ENCODE measurements around the gene MROH7.
A peak's percentile ranks its signal among the peaks of the same experiment; 100 is the strongest.
"Not testable (repeated sequence)": the region's sequence is repeated elsewhere in the genome, so short reads cannot be mapped to it uniquely, and the experiment has no call there.

The MROH7 gene

DNA sequence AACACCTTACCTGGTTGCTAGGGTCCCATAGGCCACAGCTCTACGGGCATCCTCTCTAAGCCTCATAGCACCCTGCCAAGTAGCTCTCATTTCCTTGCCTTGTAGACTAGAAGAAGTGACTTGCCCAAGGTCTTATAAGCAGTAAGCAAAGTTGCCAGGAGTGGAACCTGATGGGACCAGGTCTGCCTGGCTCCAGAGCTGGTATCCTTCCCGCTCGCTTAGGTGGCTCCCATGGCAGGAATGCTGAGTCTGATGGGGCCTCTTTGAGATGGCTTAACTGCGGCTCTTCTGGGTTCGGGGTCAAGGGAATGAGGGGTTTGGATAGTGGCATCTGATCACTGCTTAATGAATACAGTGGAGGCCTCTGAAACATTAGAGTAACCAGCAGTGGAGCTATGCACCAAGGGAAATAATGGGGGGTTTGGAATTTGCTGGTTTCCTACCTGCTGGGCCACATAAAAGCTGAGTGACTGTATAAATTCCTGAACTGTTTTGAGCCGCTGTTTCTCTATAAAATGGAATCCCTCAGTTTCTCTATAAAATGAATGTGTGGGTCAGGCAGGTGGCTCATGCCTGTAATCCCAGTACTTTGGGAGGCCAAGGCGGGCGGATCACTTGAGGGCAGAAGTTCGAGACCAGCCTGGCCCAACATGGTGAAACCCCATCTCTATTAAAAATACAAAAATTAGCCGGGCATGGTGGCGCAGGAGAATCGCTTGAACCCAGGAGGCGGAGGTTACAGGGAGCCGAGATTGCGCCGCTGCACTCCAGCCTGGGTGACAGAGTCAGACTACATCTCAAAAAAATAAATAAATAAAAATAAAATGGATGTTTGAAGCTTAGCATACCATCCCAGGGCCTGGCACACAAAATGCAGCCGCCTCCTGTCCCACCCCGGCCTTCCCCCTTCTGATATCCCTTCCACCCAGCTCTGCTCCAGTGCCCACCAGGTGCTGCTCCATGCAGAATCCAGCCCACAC is 30.7 kb upstream of the MROH7 start:
- DNase-seq: no peak

DNA sequence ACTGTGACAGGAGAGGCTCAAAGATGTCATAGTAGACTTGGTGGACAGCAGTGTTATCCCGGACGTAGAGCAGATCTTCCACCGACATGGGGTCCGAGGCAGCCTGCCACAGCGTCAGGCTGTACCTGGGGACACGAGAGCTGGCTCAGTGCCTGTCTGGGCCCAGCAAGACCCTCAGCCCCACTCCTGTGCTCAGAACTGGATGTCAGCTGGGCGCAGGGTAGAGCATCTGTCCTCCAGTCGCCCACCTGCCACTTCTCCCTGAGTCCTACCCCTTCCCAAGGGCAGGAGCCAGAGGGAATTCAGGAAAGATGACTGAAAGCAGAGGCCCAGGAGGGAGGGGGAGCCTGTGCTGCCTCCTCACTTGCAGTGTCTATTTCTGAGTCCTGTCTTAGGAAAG is 30.0 kb upstream of the MROH7 start:
- DNase-seq: no peak

DNA sequence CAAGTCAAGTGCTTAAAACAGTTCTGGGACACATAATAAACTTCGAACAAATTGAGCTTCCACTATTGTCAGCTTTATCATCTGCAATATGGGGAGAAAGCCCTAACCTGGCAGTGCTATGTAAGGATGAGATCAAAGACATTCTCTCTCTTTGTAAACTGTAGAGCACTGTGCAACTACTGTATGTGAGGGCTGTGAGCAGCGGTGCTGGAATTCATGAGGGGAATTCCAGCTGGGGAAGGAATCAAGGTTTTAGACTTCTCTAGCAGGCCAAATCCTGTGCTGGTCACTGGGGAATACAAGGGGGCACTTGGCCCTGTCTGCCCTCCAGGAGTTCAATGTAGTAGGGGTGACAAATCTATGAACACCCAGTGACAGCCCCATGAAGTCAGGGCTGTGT is 27.6 kb upstream of the MROH7 start:
- DNase-seq: no peak

DNA sequence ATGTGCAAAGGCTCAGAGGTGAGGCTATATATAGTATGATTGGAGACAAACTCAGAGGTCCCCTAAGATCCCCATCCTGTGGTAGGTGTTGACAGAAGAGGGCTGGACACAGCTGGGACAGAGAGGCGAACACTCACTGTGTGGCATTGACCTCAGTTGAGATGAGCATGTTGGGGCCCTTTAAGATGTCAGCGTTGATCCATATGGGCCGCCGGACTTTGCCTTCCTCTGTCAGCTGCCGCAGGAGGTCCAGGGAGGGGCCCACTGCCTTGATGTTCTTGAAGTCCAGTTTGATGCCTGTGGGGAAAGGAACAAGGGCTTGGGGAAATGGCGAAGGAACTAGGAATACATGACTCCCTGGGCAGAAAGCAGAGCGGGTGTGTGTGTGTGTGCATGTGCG is 27.0 kb upstream of the MROH7 start:
- no peak for DNase-seq

DNA sequence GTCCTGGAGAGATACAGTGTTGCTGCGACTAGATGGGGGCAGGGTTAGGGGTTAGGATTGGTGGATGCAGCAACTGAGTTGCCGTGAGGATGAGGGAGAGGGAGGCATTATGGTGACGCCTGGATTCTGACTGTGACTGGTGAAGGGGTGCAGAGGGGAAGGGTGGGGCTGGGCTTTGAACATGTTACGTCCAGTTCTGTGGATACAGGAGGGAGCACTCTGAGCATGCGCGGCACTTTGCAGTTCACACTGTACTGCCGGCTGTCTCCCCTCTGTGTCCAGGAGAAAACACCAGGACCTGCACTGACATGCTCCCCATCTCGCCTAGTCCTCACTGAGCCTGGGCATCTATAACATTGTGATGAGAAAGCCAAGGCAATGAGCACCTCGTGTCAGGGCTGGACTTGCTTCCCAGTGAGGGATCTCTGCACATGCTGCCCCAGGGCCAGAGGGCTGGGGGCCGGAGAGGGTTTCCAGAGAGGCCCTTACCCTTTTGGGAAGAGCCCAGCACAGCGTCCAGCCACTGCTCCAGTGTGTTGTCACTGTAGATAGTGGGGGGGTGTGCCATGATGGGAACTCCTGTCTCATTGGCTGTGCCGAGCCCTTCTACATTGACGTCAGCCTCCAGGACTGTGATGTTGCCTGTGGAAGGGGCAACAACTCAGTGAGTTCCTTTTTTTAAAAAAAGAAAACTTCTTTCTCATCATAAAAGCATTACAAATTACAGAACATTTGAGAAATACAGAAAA is 25.9 kb upstream of the MROH7 start:
- no peak for DNase-seq

DNA sequence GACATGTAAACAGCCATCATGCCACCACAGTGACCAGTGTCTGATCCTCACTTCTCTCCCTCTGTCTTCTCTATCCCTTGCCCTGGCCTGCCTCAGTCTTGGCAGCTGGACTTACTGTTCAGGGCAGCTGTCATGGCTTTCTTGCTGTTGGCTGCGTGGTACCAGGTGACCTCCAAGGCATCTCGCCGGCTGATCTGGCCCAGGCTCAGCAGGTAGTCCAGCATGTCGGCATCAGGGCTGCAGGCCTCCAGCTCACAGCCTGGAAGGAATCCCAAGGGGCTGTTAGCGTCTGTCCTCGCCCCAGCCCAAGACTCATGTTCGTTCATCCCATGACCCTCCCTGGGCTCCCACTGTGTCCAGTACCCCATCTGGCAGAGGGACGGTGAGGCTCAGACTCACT is 21.8 kb upstream of the MROH7 start:
- DNase-seq: no peak

DNA sequence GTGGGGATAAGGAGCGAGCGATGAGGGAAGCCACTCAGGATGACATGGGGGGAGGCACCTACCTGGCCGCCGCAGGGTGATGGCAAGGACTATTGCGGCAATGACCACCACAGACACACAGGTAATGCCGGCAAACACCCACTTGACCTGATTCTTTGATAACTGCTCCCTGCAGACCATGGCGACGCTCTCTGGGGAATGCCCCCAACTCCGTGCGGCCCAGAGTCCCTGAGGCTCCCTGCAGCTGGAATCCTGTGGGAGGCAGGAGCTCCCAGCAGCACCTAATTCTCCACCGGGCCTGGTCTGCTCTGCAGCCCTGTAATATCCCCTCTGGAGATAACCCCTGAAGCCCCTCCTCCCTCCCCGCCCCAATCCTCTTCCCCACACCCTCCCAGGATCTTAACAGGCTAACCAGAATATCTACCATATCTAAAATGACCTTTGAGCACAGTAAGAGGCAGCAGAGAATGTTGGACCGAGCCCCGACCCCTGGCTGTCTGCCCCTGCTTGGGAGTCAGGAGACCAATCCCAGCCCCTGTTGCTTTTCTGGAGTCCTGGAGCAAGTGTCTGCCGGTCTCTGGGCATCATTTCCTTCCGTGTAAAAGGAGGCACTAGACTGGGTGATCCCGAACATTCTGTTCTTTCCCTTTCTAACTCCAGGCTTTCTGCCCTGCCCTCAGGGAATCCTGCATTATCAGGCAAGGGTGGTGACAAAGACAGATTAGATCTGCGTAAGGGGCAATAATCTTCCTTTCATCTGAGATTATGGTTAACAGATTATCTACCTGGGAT is 18.2 kb upstream of the MROH7 start, which contains the start of gene FAM151A:
Gene FAM151A (minus strand): TSS at position 310 of the 792 bp plus-strand sequence. CDS start 130 bp downstream, at position 180.
- no peak for DNase-seq

DNA sequence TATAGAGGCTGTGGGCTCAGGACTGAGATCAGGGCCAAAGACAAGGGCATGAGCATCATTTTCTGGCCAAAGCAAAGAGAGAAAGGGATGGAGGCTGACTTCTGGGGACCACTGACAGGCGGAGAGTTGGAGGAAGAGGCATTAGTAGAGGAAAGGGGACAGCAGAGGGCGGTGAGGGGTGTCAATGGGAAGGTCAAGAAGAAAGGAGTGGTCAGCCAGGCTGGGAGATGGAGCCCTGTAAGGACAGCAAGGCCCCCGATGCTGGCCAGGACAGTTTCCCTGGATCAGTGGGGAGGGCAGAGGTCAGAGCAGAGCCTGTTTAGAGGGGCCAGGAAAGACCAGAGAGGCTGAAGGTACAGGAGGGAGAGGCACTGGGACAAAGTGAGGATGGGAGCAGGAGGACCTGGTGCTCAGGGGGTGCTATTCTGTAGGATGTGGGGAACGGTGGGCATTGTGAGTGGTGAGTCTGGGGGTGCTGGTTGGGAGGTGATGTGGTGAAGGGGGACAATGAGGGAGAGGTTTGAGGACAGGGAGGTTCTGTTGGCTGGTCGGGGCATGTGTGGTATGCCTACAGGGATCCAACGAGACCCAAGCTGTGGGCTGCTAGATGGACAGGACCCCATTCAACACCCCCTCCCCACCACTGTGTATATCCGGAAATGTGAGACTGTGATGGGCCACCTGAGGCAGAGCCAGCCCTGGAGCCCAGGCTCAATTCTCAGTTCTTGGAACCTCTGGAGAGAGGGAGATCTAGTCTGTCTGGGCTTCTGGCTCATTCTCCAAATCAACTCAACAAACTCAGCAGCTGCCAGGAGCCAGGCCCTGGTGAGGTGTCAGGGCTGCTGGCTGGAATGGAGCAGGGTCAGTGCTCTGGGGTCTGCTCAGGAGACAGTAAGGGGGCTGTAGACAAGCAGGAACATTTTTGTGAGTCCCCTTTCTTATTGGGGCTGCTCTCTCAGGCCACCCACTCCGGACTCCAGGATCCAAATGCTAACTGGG is 16.8 kb upstream of the MROH7 start:
- no peak for DNase-seq

DNA sequence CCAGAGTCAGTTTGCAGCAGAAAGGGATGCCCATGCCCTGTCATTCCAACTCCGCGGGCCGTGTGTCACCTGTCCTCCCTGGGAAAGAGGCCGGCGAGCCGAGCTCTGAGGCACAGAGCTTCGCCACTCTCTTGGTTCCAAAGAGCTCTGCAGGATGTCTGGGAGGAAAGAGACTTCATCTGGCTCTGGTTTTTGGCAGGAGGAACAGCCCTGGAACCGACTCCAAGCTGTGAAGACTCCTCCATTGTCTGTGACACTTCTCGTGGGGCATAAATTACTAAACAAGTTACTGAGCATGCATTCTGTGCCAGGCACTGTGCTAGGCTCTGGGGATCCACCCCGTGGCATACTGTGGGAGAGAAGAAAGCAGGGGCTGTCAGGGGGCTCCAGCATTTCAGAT is 14.4 kb upstream of the MROH7 start:
- no peak for DNase-seq

DNA sequence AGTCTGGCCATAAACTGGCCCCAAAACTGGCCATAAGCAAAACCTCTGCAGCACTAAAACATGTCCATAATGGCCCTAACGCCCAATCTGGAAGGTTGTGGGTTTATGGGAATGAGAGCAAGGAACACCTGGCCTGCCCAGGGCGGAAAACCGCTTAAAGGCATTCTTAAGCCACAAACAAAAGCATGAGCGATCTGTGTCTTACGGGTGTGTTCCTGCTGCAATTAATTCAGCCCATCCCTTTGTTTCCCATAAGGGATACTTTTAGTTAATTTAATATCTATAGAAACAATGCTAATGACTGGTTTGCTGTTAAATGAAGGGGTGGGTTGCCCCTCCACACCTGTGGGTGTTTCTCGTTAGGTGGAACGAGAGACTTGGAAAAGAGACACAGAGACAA is 5.8 kb upstream of the MROH7 start:
- DNase-seq: not testable (repeated sequence)

DNA sequence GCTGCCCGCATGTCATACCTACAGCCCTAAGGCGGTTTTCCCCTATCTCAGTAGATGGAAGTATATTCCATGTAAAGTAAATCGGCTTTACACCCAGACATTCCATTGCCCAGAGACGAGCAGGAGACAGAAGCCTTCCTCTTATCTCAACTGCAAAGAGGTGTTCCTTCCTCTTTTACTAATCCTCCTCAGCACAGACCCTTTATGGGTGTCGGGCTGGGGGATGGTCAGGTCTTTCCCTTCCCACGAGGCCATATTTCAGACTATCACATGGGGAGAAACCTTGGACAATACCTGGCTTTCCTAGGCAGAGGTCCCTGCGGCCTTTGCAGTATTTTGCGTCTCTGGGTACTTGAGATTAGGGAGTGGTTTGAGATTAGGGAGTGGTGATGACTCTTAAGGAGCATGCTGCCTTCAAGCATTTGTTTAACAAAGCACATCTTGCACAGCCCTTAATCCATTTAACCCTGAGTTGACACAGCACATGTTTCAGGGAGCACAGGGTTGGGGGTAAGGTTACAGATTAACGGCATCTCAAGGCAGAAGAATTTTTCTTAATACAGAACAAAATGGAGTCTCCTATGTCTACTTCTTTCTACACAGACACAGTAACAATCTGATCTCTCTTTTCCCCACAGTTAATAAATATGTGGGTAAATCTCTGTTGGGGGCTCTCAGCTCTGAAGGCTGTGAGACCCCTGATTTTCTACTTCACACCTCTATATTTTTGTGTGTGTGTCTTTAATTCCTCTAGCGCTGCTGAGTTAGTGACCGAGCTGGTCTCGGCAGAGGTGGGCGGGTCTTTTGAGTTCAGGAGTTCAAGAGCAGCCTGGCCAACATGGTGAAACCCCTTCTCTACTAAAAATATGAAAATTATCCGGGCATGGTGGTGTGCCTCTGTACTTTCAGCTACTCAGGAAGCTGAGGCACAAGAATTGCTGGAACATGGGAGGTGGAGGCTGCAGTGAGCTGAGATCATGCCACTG is 4.8 kb upstream of the MROH7 start:
- DNase-seq: not testable (repeated sequence)

DNA sequence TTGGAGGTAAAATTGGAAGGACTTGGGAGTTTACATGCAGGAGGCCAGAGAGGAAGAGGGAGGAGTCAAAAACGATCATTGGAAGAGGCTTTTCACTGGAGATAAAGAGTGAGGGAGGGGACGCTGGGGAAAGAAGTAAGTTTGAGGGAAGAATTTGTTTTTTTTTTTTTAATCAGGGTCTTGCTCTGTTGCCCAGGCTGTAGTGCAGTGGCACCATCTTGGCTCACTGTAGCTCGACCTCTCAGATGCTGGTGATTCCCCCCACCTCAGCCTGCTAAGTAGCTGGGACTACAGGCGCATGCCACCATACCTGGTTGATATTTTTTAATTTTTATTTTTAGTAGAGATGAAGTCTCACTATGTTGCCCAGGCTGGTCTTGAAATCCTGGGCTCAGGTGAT is 1.2 kb upstream of the MROH7 start:
- no peak for DNase-seq

DNA sequence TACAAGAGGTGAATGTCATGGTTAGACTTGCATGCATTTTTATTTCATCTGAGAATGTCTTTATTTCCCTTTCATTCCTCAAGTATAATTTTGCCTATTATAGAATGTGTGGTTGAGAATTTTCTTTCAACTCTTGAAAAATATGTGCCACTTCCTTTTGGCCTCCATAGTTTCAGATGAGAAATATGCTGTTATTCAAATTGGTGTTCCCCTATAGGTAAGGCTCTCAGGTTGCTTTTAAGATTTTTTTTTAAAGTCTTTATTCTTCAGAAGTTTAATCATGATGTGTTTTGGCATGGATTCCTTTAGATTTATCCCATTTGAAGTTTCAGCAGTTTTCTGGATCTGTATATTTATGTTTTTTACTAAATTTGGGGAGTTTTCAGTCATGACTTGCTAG is 2.1 kb downstream of the MROH7 start:
- no peak for DNase-seq

DNA sequence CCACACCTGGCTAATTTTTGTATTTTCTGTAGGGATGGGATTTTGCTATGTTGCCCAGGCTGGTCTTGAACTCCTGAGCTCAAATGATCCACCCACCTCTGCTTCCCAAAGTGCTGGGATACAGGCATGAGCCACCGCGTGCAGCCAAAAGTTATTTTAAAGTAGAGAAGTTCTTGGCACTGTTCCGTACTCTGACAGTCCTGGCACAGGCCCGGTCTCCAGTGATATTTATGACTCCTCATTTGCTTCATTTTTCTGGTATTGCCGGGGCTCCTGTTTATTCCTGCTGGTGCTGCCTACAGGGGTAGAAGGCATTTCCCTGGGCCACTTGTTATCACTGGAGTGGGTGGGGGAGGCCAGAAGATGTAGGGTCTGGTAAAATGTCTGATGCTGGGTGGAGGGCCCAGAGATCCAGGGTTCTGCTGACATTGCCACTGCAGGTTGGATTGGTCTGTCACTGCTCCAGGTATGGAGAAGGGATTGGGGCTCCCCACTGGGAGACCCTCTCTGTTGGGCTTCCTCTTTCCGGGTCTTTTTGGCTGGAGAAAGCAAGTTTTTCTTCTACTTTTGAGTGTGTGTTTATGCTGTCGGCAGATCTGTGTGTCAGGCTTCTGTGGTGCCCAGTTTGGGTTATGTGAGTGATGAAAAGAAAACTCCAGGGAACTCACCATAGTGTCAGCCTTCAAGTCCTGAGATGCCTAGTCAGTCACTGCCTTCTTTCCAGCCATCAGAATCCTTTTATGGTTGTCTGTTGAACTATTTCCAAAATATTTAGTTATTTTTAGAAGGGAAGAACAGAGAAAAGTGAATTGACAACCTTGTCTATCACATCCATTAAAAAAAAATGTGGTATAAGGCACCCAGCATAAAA is 4.5 kb downstream of the MROH7 start:
- no peak for DNase-seq

DNA sequence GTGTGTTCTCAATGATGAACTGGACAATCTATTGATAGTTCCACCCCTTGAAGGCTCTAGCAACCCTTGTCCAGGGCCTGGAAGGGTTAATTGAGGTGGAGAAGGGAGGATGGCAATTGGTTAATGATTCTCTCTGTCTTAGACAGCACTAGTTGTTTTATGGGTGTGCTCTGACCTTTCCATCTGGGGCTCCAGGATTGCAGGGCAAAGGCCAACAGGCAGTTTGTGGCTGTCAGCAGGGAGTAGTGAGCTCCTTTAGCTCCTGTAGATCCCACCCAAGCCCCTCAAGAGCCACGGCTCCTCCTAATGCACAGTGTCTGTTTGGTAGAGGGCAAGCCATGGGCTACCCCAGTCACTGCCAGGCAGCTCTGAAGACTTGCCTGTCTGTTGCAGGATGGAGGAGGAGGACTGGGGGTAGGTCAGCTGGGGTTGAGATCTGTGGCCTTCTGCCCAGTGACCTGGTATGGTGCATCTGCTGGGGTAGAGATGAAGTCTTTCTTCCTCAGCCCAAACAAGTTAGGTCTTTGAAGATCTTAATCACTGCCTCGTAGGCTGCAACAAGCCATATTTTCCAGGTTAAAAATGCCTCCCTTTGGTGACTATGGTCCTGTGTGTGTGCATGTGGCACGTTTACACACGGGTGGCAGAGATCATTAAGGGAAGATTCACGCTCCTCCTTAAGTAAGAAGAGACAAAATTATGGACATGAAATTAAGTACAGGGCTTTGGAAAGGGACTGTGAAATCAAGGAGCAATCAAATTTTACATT is 7.7 kb downstream of the MROH7 start:
- no peak for DNase-seq

DNA sequence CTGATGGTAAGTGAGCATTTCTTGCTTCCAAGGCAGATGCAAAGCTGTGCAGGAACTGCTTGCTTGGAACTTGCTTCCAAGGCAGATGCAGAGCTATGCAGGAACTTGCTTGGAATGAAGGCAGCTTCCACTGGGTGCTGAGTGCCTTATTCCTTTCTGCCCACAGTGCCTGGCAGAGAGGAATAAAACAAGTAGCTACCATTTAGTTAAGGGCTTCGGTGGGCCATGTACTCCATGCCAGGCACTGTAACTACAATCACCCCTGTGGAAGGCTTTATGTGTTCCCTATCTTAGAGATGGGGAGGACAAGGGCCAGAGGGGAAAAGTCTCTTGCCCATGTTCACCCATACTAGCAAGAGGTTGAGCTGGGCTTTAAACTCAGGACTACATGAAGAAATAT is 8.3 kb downstream of the MROH7 start:
- no peak for DNase-seq

DNA sequence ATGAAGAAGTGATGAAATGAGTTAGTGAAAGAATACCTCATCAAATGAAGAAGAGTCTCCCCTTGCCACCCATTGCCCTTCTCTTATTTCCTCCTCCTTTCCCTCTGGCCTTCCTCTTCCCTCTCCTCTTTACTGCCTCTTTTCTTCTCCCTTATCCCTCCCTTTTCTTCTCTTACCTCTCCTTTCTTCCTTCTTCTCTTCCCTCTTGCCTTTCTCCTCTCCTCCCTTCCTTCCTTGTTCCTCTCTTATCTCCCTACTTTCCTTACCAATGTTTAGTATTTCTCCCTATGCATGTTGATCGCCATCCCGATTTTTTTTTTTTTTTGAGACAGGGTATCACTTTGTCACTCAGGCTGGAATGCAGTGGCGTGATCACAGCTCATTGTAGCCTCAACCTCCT is 8.8 kb downstream of the MROH7 start:
- no peak for DNase-seq

DNA sequence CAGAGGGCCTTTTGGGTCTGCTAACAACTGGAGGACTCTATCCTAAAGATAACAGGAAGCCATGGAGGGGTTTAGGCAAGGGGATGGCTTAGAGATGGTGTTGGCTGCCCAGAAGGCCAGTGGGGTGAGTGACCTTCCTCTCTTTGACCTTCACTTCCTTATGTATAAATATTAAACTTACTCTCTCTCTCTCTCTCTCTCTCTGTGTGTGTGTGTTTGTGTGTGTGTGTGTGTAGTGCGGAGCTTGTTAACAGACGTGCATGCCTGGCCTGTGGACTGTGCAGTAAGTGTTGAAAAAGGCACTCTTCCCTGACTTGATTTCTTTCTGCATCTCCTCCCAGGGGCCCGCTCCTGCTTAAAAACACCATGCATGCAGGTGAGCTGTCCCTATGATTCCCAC is 10.0 kb downstream of the MROH7 start:
- DNase-seq: no peak

DNA sequence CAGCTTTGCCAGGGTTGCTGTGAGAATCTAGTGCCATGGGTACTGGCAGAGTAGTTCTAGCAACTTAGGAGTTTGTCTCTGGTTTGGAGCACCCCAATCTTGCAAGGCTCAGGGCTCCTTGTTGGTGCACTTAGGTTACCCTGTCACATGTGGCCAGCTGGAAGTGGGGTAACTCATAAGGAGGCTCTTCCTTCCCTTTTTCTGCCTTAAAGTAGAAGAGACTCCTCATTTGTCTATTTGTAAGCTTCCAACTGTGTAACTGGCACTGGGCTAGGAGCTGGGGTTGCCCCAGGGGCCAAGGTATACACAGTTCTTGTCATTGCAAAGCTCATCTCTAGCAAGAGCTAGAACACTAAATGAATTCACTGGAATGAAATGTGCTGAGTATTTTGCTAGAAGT is 10.6 kb downstream of the MROH7 start:
- peak; percentile 58 for DNase-seq

All from GF-D8 (cell line).